Thymus (tissue), 11 donors: ENCODE results near the gene PAPLN. TPM values are rescaled to one million over a fixed set of nuclear protein-coding genes. Genes with fewer than 3 reads are reported as not detected.

Experiments
- DNase-seq, 9 donors: peaks; one replicate each; pipeline ENCODE4 v3.0.0-alpha.2; 2013; ENCODE audit warnings: low spot score in 9 of 9, low read depth in 6 of 9, missing footprints in 1 of 9
- H3K27ac ChIP-seq, 2 donors: one replicate each; pipeline ENCODE4 v1.5.1; 2013; ENCODE audit warnings: control low read depth in 1 of 2, low read depth in 1 of 2, low read length in 1 of 2, mild to moderate bottlenecking in 1 of 2, moderate library complexity in 1 of 2
- H3K27me3 ChIP-seq, 2 donors: one replicate each; pipeline ENCODE4 v1.5.1; 2013; ENCODE audit warnings: low read length in 1 of 2; ENCODE audit not compliant: control insufficient read depth in 2 of 2, insufficient read depth in 1 of 2
- H3K36me3 ChIP-seq, 2 donors: one replicate each; pipeline ENCODE4 v1.5.1; 2013; ENCODE audit warnings: low read length in 1 of 2, mild to moderate bottlenecking in 1 of 2, moderate library complexity in 1 of 2; ENCODE audit not compliant: control insufficient read depth in 2 of 2, insufficient read depth in 2 of 2
- H3K4me1 ChIP-seq, 2 donors: one replicate each; pipeline ENCODE4 v1.5.1; 2013; ENCODE audit warnings: low read length in 2 of 2; ENCODE audit not compliant: control insufficient read depth in 2 of 2, insufficient read depth in 2 of 2
- H3K4me3 ChIP-seq, 2 donors: one replicate each; pipeline ENCODE4 v1.5.1; 2013; ENCODE audit warnings: low read length in 2 of 2, control low read depth in 1 of 2, mild to moderate bottlenecking in 1 of 2
- H3K9me3 ChIP-seq, 2 donors: one replicate each; pipeline ENCODE4 v1.5.1; 2013; ENCODE audit warnings: low read length in 1 of 2, mild to moderate bottlenecking in 1 of 2; ENCODE audit not compliant: control insufficient read depth in 2 of 2, insufficient read depth in 1 of 2
- WGBS: extraction: QIAGEN DNeasy Blood & Tissue Kit; methylation state at CpG from one replicate; pipeline ENCODE4 v1.1.7; 2013; 5-methylcytosine and 5-hydroxymethylcytosine counted together
- polyA plus RNA-seq: library from polyadenylated mRNA; stranded (reverse); fragments of 200-250 nt; gene quantifications from one replicate; pipeline ENCODE4 v1.2.3, GENCODE V29; 2013
- total RNA-seq: library from RNA; stranded (reverse); fragments of 120-200 nt; gene quantifications from one replicate; pipeline ENCODE4 v1.2.4, GENCODE V29; 2013
- donor health status: healthy.

PAPLN gene
- total and polyA plus RNA-seq, 2 donors = 8.7 to 20.0 TPM

DNA sequence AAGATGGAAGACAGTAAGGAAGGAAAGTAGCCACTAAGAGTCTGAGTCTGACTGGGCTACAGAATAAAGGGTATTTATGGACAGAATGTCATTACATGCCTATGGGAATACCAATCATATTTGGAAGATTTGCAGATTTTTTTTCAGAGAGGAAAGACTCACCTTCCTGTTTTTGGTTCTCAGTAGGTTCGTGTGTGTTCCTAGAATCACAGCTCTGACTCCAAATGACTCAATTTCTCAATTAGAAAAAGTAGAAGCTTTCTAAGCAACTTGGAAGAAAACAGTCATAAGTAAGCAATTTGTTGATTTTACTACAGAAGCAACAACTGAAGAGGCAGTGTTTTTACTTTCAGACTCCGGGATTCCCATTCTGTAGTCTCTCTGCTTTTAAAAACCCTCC lies 15.4 kb upstream of the PAPLN start:
- Histone ChIP-seq H3K4me3 (no peak overlapping the region), H3K4me1 (no peaks in the 10 kb centered on the region), H3K9me3 (no peaks in the 10 kb centered on the region), H3K36me3 (peaks cover 32 to 35% of the 10 kb centered on the region in 2 donors), H3K27me3 (no peaks in the 10 kb centered on the region), H3K27ac (no peak overlapping the region)
- 93% methylated on average over 2 of the region's 2 CpGs for WGBS
- DNase-seq = no peak

DNA sequence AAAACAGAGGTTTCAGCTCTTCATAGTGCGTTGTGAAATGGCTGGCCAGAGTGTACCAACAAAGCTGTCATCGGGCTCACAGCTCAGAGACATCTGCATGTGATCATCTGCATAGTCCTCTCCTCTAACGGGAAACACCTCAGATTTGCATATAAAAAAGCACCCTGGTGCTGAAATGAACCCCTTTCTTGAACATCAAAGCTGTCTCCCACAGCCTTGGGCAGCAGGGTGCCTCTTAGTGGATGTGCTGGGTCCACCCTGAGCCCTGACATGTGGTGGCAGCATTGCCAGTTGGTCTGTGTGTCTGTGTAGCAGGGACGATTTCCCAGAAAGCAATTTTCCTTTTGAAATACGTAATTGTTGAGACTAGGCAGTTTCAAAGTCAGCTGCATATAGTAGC lies 14.3 kb upstream of the PAPLN start:
- DNase-seq = no peak
- Histone ChIP-seq H3K9me3 (no peaks in the 10 kb centered on the region), H3K36me3 (peaks cover 24 to 29% of the 10 kb centered on the region in 2 donors), H3K4me3 (no peak overlapping the region), H3K4me1 (peaks cover 0 to 2% of the 10 kb centered on the region in 2 donors), H3K27me3 (no peaks in the 10 kb centered on the region), H3K27ac (no peak overlapping the region)
- 95% methylated on average over 5 of the region's 5 CpGs for WGBS

DNA sequence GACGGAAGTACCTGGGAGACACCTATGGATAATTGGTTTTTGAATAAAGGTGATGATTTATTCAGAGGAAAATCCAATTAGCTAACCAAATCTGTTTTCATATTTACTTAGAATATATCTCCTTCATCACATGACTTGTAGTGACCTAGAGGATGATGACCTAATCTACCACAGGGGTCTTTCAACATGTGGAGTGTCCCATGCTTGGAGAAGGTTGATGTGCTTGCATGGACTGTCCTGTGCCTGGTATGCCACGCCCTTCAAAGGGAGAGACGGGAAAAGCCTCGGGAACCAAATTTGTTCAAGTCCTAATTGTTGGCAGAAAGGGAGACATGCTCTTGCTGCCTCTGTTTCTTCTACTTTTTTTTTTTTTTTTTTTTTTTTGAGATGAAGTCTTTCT lies 11.8 kb upstream of the PAPLN start:
- Histone ChIP-seq H3K36me3 (peaks cover 7 to 14% of the 10 kb centered on the region in 2 donors), H3K4me3 (no peak overlapping the region), H3K9me3 (no peaks in the 10 kb centered on the region), H3K27me3 (no peaks in the 10 kb centered on the region), H3K4me1 (peaks cover 0 to 10% of the 10 kb centered on the region in 2 donors), H3K27ac (no peak overlapping the region)
- no peak for DNase-seq
- WGBS = 98% methylated on average over 4 of the region's 4 CpGs

DNA sequence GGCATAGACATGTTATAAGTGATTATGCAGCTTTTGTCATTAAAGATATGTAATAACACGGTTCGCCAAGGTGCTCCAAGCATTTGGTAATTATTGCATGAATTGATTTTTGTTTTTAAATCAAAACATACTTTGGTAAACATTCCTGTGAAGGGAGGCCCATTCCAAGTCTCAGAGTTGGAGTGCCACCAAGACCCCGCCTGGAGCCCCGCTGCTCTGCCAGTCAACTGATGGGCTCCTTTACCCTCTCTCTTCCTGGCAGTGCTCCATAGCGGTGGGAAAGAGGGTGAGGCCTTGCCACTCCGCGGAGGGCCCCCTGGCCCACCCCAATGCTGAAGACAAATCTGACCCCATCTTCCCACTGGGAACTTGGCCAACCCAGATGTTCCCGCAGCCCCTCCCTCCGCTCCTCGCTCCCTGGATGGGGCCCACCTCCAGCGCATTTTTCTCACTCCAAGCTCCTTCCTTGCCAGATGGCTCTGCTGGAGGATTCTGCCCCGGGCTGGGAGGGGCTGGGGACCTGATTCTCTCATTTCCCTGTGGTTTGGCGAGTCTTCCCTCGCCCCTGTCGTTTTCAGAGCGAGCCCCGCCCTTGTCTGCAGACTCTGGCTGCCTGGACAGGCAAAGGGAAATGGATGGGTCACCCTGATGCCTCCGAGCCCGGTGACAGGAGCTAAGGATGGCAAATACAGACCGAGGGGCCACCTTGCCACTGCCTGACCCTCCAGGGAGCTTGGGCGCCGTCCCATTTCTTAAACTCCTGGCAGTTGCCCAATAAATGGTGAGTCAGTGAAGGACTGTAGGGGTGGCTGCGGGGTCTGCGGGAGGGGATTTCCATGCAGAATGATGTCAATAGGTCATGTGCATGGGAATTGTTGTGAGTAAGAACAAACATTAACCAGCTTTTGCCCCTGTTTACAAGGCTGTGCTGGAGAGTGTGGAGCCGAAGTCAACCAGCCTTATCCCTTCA lies 9.2 kb upstream of the PAPLN start:
- Histone ChIP-seq H3K4me1 (peaks cover 0 to 10% of the 10 kb centered on the region in 2 donors), H3K9me3 (no peaks in the 10 kb centered on the region), H3K27ac (peak overlapping the region in 1 of 2 donors; percentile 32), H3K4me3 (no peak overlapping the region), H3K36me3 (peaks cover 3 to 11% of the 10 kb centered on the region in 2 donors), H3K27me3 (peaks cover under 1 to 15% of the 10 kb centered on the region in 2 donors)
- no peak for DNase-seq
- WGBS = 90% methylated on average over 25 of the region's 25 CpGs

DNA sequence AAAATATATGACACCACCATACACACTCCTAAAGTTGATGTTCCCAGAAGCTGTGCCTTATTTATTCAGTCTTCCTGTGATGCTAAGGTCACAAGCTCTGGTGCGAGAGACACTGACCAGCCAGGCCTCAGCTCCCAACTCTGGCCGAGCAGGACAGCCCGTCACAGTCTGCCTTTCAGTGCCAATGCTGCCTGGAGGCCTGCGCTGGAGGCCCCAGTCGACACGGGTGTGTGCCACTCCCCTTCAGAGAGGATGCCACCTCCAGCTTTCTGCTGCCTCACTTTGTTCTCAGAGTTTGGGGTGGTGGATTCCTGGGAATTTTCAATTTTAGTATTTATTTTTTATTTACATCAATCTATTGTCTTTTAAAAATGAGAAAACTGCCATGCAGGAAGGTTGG lies 7.3 kb upstream of the PAPLN start:
- no peak overlapping the region for H3K27ac ChIP-seq
- H3K4me1 ChIP-seq = peaks cover 0 to 10% of the 10 kb centered on the region in 2 donors
- no peaks in the 10 kb centered on the region for H3K9me3 ChIP-seq
- over 99% methylated on average over 6 of the region's 6 CpGs for WGBS
- H3K27me3 ChIP-seq = peaks cover 4 to 34% of the 10 kb centered on the region in 2 donors
- no peak for DNase-seq
- no peak overlapping the region for H3K4me3 ChIP-seq
- peaks cover 3 to 11% of the 10 kb centered on the region in 2 donors for H3K36me3 ChIP-seq

DNA sequence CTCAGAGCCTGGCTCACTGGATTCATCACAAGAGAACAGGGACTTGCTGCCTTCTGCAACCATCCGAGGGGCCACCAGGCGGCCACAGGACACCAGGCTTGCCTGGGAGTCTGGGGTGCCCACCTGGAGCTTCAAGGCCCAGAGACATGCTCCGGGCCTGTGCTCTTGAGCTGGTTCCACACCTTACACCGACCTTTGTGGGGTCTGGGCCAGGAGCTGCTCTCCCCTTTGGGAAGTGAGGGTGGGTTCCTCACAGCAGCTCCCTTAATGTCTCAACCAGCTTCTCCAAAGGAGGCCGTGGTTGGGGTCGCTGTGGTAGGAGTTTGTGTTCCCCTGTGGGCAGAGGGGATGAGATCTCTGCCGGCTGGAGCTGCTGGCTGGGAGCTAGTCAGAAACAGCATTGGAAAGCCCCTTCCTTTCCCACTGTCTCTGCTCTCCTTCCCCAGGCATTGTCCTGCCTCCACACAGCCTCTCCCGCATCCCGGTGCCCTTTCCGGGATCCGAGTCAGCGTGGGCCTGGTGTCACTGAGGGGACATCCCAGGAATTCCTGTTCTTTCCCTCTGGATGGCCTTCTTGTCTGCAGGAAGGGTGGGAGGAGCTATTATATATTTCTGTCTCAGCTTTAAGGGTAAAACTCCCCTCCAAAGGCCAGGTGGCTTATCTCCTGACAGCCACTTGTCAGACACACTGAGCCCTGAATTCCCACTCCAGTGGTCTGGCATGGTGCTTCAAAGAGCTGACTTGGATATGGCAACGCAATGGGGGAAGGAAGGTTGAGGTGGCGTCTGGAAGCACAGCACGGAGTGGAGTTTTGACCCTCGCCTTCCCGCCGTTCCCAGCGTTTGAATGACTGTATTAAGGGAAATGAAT lies 5.1 kb upstream of the PAPLN start:
- H3K4me3 ChIP-seq = no peak overlapping the region
- no peak for DNase-seq
- H3K9me3 ChIP-seq = no peaks in the 10 kb centered on the region
- peak overlapping the region in 1 of 2 donors; percentile 27 for H3K27ac ChIP-seq
- peaks cover 22 to 56% of the 10 kb centered on the region in 2 donors for H3K27me3 ChIP-seq
- peaks cover 3 to 5% of the 10 kb centered on the region in 2 donors for H3K36me3 ChIP-seq
- peaks cover 0 to 21% of the 10 kb centered on the region in 2 donors for H3K4me1 ChIP-seq
- WGBS = 76% methylated on average over 19 of the region's 19 CpGs

DNA sequence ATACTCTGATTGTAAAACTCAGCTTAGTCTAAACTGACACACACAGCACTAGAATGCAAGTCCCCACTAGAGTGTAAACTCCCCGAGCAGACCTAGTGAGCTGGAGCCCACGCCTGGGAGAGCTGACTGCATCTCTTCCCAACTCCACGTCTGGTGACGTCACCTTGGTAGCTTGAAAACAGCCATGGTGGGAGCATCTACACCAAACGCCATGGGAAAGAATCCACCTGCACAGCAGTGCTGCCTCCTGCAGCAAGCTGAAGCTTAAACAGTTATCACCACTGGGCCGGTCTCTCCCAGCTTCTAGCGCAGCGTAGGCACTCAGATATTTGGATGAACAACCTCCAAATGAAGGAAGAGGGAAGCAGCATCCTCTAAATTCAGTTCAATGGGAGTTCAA lies 4.3 kb upstream of the PAPLN start:
- Histone ChIP-seq H3K9me3 (no peaks in the 10 kb centered on the region), H3K4me1 (peaks cover 0 to 20% of the 10 kb centered on the region in 2 donors), H3K27me3 (peaks cover 29 to 64% of the 10 kb centered on the region in 2 donors), H3K36me3 (peaks cover 3 to 4% of the 10 kb centered on the region in 2 donors), H3K4me3 (no peak overlapping the region), H3K27ac (no peak overlapping the region)
- DNase-seq = no peak
- WGBS = 87% methylated on average over 8 of the region's 8 CpGs

DNA sequence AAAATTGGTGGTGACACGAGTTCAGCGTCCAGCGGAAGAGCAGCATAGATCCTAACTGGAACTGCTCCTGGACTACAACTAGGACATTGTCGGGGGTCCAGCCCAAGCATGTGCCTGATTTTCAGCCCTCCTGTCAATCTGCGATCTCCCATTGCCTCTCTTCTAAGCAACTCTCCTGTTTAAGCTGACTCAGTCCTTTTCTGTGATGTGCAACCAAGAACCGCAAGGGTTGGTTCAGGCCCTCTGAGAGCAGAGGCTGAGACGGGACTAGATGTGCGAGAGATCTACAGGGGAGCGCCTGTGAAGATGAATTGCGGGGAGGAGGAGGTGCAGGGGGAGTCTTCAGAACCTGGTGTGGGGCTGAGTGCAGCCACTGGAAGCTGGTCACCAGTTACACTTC lies 3.7 kb upstream of the PAPLN start:
- no peak overlapping the region for H3K4me3 ChIP-seq
- no peaks in the 10 kb centered on the region for H3K9me3 ChIP-seq
- H3K27ac ChIP-seq = no peak overlapping the region
- H3K36me3 ChIP-seq = peaks cover 3 to 4% of the 10 kb centered on the region in 2 donors
- DNase-seq = no peak
- peaks cover 0 to 15% of the 10 kb centered on the region in 2 donors for H3K4me1 ChIP-seq
- H3K27me3 ChIP-seq = peaks cover 34 to 70% of the 10 kb centered on the region in 2 donors
- 92% methylated on average over 10 of the region's 10 CpGs for WGBS
